GDM1 (cell line): ENCODE measurements around the gene TMEM91.

Experiments
- DNase-seq: peaks from one replicate; lab custom pipeline; 2025; lab: John Stamatoyannopoulos, UW

The TMEM91 gene

GRCh38 chr19:41431426-41432386 is 55.4 kb downstream of the TMEM91 start:
- DNase-seq = peak; percentile 44

GRCh38 chr19:41433171-41433570 is 56.8 kb downstream of the TMEM91 start:
- no peak for DNase-seq
